ENCODE measurements around the gene NET1. TPM values are rescaled to one million over a fixed set of nuclear protein-coding genes. Genes with fewer than 3 reads are reported as not detected.
A peak's percentile ranks its signal among the peaks of the same experiment; 100 is the strongest.

The NET1 gene
- polyA plus RNA-seq, 2 of the 4 experiments (the other 2 are of a cell fraction), result 42.9 to 132 TPM

DNA sequence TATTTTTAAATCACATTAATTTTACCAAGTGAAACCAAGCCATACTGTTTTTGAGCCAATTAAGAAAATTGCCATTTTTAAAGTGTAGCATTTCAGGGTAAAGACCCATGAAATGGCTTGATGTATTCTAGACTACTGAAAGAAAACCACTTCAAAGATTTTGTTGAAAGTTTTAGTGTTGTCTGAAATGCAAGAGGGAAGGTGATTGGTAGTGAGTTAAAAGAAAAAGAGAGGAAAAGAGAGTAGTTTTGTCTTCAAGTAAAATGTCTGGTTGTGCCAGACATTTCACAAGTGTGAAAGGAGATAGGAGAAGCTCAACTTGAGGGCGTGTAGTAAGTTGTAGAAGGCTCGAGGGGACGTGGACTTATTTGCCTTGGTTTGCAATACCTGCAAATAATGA is 45.4 kb downstream of the NET1 start:
- FAIRE-seq, result no peak
- 96% methylated on average over 3 of the region's 3 CpGs for WGBS (ENCODE audit: missing lambda C conversion rate)
- Histone ChIP-seq H3K9me3 (no peaks in the 10 kb centered on the region), H3K4me1 (no peaks in the 10 kb centered on the region), H3K4me2 (no peak overlapping the region), H3K4me3 (no peak overlapping the region), H3K27ac (no peak overlapping the region)
- no peak for DNase-seq (ENCODE audit: low read depth in 1 of 2, low spot score in 1 of 2)
- POLR2A ChIA-PET, result no interaction called here
- no peak for ATAC-seq
- no peak for TF ChIP-seq RFX5 (IDR thresholded peaks at IDR 0.05)
- TF ChIP-seq, protein P1, sequence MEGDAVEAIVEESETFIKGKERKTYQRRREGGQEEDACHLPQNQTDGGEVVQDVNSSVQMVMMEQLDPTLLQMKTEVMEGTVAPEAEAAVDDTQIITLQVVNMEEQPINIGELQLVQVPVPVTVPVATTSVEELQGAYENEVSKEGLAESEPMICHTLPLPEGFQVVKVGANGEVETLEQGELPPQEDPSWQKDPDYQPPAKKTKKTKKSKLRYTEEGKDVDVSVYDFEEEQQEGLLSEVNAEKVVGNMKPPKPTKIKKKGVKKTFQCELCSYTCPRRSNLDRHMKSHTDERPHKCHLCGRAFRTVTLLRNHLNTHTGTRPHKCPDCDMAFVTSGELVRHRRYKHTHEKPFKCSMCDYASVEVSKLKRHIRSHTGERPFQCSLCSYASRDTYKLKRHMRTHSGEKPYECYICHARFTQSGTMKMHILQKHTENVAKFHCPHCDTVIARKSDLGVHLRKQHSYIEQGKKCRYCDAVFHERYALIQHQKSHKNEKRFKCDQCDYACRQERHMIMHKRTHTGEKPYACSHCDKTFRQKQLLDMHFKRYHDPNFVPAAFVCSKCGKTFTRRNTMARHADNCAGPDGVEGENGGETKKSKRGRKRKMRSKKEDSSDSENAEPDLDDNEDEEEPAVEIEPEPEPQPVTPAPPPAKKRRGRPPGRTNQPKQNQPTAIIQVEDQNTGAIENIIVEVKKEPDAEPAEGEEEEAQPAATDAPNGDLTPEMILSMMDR (IDR thresholded peaks at IDR 0.05), result no peak
- TF ChIP-seq FOSL2 (IDR thresholded peaks at IDR 0.05), result no peak
- TF ChIP-seq FOSL2 (CRISPR knock-in tag; IDR thresholded peaks at IDR 0.05), result no peak
- TF ChIP-seq, protein P2, sequence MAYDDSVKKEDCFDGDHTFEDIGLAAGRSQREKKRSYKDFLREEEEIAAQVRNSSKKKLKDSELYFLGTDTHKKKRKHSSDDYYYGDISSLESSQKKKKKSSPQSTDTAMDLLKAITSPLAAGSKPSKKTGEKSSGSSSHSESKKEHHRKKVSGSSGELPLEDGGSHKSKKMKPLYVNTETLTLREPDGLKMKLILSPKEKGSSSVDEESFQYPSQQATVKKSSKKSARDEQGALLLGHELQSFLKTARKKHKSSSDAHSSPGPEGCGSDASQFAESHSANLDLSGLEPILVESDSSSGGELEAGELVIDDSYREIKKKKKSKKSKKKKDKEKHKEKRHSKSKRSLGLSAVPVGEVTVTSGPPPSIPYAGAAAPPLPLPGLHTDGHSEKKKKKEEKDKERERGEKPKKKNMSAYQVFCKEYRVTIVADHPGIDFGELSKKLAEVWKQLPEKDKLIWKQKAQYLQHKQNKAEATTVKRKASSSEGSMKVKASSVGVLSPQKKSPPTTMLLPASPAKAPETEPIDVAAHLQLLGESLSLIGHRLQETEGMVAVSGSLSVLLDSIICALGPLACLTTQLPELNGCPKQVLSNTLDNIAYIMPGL (CRISPR knock-in tag; IDR thresholded peaks at IDR 0.05; ENCODE audit: borderline replicate concordance), result no peak
- no peak for TF ChIP-seq CEBPB (IDR thresholded peaks at IDR 0.05)
- TF ChIP-seq, protein P3, sequence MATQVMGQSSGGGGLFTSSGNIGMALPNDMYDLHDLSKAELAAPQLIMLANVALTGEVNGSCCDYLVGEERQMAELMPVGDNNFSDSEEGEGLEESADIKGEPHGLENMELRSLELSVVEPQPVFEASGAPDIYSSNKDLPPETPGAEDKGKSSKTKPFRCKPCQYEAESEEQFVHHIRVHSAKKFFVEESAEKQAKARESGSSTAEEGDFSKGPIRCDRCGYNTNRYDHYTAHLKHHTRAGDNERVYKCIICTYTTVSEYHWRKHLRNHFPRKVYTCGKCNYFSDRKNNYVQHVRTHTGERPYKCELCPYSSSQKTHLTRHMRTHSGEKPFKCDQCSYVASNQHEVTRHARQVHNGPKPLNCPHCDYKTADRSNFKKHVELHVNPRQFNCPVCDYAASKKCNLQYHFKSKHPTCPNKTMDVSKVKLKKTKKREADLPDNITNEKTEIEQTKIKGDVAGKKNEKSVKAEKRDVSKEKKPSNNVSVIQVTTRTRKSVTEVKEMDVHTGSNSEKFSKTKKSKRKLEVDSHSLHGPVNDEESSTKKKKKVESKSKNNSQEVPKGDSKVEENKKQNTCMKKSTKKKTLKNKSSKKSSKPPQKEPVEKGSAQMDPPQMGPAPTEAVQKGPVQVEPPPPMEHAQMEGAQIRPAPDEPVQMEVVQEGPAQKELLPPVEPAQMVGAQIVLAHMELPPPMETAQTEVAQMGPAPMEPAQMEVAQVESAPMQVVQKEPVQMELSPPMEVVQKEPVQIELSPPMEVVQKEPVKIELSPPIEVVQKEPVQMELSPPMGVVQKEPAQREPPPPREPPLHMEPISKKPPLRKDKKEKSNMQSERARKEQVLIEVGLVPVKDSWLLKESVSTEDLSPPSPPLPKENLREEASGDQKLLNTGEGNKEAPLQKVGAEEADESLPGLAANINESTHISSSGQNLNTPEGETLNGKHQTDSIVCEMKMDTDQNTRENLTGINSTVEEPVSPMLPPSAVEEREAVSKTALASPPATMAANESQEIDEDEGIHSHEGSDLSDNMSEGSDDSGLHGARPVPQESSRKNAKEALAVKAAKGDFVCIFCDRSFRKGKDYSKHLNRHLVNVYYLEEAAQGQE (IDR thresholded peaks at IDR 0.05), result no peak
- no peak for TF ChIP-seq GATA3 (IDR thresholded peaks at IDR 0.05; ENCODE audit: borderline replicate concordance)
- TF ChIP-seq PHF8 (IDR thresholded peaks at IDR 0.05; ENCODE audit: borderline replicate concordance, low read depth), result no peak
- TF ChIP-seq FOXS1 (CRISPR knock-in tag; IDR thresholded peaks at IDR 0.05), result no peak
- CTCF ChIA-PET, result interaction anchor here (2.6 kb wide), 1 partner anchor 166 kb away, joined by 10 read pairs; no protein-coding TSS in a partner anchor

DNA sequence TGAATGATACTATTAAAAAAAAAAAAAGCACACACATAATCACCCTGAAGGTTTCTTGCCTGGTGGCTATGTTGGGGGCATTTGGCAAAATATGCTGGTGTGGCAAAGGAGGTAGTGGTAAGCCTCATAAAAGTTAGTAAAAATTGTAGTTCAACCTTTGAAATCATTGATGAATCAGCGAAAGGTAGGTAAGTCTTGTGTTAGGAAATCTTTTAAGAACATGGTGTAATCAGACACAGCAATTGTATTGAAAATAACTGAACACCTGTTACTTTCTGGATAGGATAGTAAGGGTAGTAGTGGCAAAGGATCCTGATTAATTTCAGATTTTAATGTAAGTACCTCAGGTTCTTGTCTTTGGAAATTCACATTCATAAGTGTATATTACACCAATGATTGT is 46.1 kb downstream of the NET1 start:
- Histone ChIP-seq H3K9me3 (no peaks in the 10 kb centered on the region), H3K27ac (no peak overlapping the region), H3K4me3 (no peak overlapping the region), H3K4me2 (no peak overlapping the region), H3K4me1 (no peaks in the 10 kb centered on the region)
- ATAC-seq (no peak), FAIRE-seq (no peak), DNase-seq (ENCODE audit: low read depth in 1 of 2, low spot score in 1 of 2) (no peak)
- TF ChIP-seq CBX2 (IDR thresholded peaks at IDR 0.05; ENCODE audit: borderline replicate concordance, low read depth) (no peak), TP53 (CRISPR knock-in tag; IDR thresholded peaks at IDR 0.05) (no peak), MAFK (IDR thresholded peaks at IDR 0.05; ENCODE audit: partially characterized antibody) (peak; percentile 56)
- WGBS (ENCODE audit: missing lambda C conversion rate), result 95% methylated on average over 1 of the region's 1 CpG
- CTCF ChIA-PET, result interaction anchor here (2.6 kb wide), 1 partner anchor 165 kb away, joined by 10 read pairs; no protein-coding TSS in a partner anchor
- POLR2A ChIA-PET, result no interaction called here

DNA sequence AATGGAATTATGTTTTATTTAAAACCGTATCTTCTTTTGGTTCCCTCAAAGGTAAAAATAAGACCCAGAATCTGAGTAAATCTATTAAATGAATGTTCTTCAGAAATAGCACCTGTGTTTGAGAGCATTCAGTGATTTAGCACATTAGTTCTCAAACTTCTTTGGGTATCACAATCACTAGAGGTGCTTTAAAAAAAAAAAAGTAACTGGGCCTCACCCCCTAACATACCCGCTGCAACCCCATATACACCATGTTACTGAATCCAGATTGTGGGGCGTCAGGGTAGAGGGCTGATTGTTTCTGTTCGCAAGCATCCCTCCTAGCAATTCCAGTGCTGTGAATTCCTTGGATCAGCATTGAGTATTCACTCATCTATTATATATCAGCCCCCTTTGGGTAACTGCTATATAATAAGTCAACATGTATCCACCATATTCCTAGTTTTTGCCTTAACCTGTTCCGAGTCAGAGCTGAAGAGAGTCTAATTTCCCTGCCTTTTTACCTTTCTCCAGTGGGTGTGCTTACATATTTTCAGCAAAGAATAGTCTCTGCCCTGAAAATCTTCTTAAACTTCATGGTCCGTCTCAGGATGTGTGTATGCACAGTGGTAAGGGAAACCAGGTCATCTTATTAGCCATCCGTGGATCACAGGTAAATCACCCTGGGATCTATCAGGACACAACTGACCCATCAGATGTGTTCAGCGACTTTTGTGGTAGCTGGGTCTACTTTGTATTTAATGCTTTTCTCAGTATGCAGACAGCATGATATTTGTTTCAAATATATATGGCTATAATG is 46.8 kb downstream of the NET1 start:
- H3K4me1 ChIP-seq, result no peaks in the 10 kb centered on the region
- POLR2A ChIA-PET, result interaction anchor here (0.9 kb wide), 1 partner anchor 193 kb away, joined by 12 read pairs; no protein-coding TSS in a partner anchor
- CTCF ChIA-PET, result interaction anchor here (2.6 kb wide), 1 partner anchor 164 kb away, joined by 10 read pairs; no protein-coding TSS in a partner anchor
- FAIRE-seq (no peak), ATAC-seq (no peak), DNase-seq (ENCODE audit: low read depth in 1 of 2, low spot score in 1 of 2) (no peak)
- H3K9me3 ChIP-seq, result no peaks in the 10 kb centered on the region
- 90% methylated on average over 8 of the region's 8 CpGs for WGBS (ENCODE audit: missing lambda C conversion rate)
- no peak overlapping the region for H3K27ac ChIP-seq
- no peak overlapping the region for H3K4me2 ChIP-seq
- H3K4me3 ChIP-seq, result no peak overlapping the region
- TF ChIP-seq HOXB13 (CRISPR knock-in tag; IDR thresholded peaks at IDR 0.05; ENCODE audit: low read depth) (no peak), ZFP36 (IDR thresholded peaks at IDR 0.05; ENCODE audit: borderline replicate concordance, partially characterized antibody) (no peak), ZC3H11A (IDR thresholded peaks at IDR 0.05) (no peak), NPAS2 (CRISPR knock-in tag; IDR thresholded peaks at IDR 0.05; ENCODE audit: borderline replicate concordance) (no peak), TFCP2L1 (CRISPR knock-in tag; IDR thresholded peaks at IDR 0.05) (no peak), RNF2 (IDR thresholded peaks at IDR 0.05; ENCODE audit: borderline replicate concordance, low read depth) (no peak), MAZ (IDR thresholded peaks at IDR 0.05; ENCODE audit: borderline replicate concordance, low read depth, low read length) (no peak), TP53 (CRISPR knock-in tag; IDR thresholded peaks at IDR 0.05) (no peak), HOXA7 (CRISPR knock-in tag; IDR thresholded peaks at IDR 0.05) (no peak), FOSB (CRISPR knock-in tag; IDR thresholded peaks at IDR 0.05) (no peak), HEYL (CRISPR knock-in tag; IDR thresholded peaks at IDR 0.05) (no peak), EP300 (IDR thresholded peaks at IDR 0.05) (no peak), ZSCAN20 (CRISPR knock-in tag; IDR thresholded peaks at IDR 0.05) (no peak)
- TF ChIP-seq, protein P4, sequence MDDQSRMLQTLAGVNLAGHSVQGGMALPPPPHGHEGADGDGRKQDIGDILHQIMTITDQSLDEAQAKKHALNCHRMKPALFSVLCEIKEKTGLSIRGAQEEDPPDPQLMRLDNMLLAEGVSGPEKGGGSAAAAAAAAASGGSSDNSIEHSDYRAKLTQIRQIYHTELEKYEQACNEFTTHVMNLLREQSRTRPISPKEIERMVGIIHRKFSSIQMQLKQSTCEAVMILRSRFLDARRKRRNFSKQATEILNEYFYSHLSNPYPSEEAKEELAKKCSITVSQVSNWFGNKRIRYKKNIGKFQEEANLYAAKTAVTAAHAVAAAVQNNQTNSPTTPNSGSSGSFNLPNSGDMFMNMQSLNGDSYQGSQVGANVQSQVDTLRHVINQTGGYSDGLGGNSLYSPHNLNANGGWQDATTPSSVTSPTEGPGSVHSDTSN (IDR thresholded peaks at IDR 0.05), result no peak
